AG04449 (cell line): ENCODE measurements around the gene MORF4L2.
"Not testable (repeated sequence)": the region's sequence is repeated elsewhere in the genome, so short reads cannot be mapped to it uniquely, and the experiment has no call there.

Experiments
- CTCF ChIA-PET: fragments of 350-600 bp; formaldehyde crosslinking; extraction: SDS; loops from one replicate; lab custom pipeline; 2021; ENCODE audit warnings: antibody characterized with exemption; lab: Yijun Ruan, JAX
- POLR2A ChIA-PET: fragments of 400-600, 350-600 bp; formaldehyde crosslinking; extraction: SDS; loops from one replicate; lab custom pipeline; 2020; ENCODE audit warnings: antibody characterized with exemption, inconsistent platforms; lab: Yijun Ruan, JAX
- DNase-seq: peaks from one replicate; pipeline ENCODE4 v3.0.0-alpha.2; 2010; ENCODE audit warnings: low read depth, low spot score
- H3K4me3 ChIP-seq: 2 replicates; pipeline ENCODE4 v1.5.1; 2011; ENCODE audit warnings: low read depth, mild to moderate bottlenecking, control low read depth, low read length
- TF ChIP-seq, protein P1 (sequence below): IDR thresholded peaks from one replicate; pipeline ENCODE4 v1.5.1; 2011; ENCODE audit warnings: mild to moderate bottlenecking, moderate library complexity, low read length, control low read depth, inconsistent platforms; ENCODE audit not compliant: insufficient read depth; ENCODE audit errors: missing control alignments

The MORF4L2 gene

DNA sequence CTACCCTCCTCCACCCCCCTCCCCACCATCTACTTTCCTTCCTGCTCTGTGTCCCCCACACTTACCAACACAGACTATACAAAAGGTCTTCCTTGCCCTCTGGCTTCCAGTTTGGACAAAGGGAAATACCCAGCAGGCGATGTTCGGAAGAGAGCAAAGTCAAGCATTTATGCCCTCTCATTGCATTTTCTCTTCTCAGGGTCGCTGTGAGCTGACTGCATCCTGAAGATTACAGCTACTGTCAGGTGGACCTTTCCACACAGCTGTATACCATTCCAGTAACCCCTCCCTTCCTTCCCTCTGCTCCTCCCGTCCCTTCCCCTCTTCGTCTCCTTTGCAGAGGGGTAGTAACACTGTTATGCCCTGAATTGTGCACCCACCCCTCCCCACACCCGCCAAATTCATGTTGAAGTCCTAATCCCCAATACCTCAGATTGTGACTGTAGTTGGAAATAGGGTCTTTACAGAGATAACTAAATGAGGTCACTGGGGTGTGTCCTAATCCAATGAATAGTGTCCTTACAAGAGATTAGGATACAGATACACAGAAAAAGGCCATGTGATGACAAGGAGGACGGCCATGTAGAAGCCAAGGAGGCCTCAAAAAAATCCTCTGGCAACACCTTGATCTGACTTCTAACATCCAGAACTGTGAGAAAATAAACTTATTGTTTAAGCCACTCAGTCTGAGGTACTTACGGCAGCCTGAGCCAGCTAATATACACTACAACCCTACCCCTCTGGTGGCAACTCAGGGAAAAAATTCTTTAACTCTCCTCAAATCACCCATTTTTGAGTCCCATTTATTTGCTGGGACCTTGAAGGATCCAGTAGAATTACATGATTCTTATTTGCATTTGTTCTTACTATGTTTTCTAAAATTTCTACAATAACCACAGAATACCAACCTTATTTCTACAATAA is 11.7 kb downstream of the MORF4L2 start:
- TF ChIP-seq, protein P1, sequence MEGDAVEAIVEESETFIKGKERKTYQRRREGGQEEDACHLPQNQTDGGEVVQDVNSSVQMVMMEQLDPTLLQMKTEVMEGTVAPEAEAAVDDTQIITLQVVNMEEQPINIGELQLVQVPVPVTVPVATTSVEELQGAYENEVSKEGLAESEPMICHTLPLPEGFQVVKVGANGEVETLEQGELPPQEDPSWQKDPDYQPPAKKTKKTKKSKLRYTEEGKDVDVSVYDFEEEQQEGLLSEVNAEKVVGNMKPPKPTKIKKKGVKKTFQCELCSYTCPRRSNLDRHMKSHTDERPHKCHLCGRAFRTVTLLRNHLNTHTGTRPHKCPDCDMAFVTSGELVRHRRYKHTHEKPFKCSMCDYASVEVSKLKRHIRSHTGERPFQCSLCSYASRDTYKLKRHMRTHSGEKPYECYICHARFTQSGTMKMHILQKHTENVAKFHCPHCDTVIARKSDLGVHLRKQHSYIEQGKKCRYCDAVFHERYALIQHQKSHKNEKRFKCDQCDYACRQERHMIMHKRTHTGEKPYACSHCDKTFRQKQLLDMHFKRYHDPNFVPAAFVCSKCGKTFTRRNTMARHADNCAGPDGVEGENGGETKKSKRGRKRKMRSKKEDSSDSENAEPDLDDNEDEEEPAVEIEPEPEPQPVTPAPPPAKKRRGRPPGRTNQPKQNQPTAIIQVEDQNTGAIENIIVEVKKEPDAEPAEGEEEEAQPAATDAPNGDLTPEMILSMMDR: no peak
- ChIA-PET CTCF (no interaction called here), POLR2A (no interaction called here)
- DNase-seq: no peak
- H3K4me3 ChIP-seq: no peak overlapping the region

DNA sequence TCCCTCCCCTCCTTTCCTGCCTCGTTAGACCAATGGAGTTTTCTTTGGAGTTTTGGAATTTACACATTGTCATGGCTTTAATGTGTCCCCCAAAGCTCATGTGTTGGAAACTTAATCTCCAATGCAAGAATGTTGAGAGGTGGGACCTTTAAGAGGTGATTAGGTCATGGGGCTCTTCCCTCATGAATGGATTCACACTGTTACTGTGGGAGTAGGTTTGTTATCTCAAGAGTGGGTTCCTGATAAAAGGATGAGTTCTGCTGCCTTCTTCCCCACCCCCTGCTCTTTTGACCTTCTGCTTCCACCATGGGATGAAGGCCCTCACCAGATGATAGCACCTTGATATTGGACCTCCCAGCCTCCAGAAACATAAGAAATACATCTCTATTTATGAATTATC is 16.8 kb downstream of the MORF4L2 start:
- ChIA-PET POLR2A (no interaction called here), CTCF (no interaction called here)
- no peak for DNase-seq
- H3K4me3 ChIP-seq: no peak overlapping the region
- TF ChIP-seq, protein P1: no peak

DNA sequence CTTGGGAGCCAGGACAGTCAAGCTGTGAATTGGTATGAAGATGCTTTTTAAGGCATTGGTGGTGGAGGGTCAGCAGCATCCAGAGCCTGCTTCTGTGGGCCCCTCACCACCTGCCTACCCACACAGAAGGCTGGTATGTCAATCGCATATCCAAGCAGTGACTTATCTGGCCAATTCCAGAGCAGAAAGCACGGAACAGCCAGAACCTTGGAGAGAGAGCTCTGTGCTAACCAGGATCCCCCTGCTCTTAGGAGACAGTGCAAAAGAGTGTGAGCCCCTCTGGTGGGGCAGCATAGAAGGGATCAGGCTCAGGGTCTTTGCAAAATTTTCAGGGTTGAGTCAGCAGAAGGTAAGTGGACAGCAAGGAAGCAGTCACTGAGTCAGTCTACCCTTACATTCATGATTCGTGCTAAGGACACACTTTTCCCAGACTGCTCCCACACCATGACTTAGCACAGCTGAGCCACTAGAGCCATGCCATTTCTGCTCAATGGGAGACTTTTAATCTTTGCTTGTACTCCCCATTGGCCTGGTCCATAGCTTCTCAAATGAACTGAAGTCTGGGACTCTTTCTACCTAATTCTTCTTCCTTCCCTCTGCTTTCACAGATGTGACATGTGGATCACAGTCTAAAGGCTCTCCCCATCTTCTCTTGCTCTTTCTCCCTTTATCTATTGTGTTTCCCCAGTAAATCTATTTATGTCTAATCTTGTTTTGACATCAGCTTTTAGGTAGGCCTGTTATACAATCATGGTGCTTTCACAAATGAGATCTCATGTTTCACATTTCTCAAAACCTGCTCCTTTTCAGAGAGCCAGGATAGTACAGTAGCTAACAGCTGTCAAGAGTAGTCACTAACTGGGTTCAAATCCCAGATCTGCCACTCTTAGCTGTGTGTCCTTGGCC is 20.0 kb downstream of the MORF4L2 start:
- ChIA-PET CTCF (interaction anchor here (1.0 kb wide), 1 partner anchor 10 kb away, joined by 3 read pairs; no protein-coding TSS in a partner anchor), POLR2A (interaction anchor here (0.6 kb wide), 1 partner anchor 36 kb away, joined by 3 read pairs; no protein-coding TSS in a partner anchor)
- TF ChIP-seq, protein P1: no peak
- no peak for DNase-seq
- no peak overlapping the region for H3K4me3 ChIP-seq

DNA sequence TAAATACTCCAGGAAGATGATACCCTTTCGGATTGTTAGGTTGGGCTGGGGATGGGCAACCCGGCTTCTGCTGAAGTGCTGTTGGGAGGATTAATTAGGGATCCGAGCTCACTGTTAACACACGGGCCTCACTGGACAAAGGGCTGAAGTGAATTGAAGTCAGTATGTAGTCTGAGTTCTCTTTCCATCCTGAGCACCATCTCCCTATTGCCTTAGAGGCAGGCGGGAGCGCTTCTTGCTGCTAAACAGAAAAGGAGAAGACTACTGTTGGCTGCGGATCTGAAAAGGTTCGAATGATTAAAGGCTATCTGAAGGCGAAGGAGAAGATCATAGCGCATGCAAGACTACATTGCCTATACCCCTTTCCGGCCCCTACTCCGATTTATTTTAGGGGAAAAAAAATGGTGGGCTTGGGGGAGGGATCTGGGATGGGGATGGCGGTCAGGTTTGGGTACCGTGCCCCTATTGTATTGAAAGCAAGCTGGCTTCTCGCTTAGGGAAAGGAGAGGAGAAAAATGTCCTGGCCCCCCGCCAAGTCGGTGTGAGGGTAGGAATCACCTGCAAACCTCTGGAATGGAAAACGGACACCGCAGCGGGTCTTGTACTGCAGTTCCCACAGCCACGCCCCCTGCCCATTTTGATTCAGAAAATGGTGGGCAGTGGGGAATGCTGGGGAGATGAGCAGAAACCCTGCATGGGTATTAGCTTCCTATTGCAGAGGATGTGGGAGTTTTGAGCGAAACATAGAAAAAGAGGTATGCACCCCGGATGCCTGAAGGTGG is 22.3 kb downstream of the MORF4L2 start:
- ChIA-PET POLR2A (no interaction called here), CTCF (interaction anchor here (2.3 kb wide), 1 partner anchor 34 kb away, joined by 7 read pairs; no protein-coding TSS in a partner anchor)
- H3K4me3 ChIP-seq: no peak overlapping the region
- no peak for DNase-seq
- TF ChIP-seq, protein P1: no peak

DNA sequence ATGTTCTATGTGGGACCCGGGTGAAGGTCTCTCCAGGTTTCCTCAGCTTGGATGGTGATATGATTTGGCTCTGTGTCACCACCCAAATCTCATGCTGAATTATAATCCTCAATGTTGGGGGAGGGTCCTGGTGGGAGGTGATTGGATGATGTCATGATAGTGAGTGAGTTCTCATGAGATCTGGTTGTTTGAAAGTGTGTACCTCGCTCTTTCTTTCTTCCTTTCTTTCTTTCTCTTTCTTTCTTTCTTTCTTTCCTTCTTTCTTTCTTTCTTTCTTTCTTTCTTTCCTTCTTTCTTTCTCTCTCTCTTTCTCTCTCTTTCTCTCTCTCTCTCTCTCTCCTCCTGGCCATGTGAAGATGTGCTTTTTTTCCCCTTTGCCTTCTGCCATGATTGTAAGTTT is 27.0 kb downstream of the MORF4L2 start:
- DNase-seq, CTCF ChIA-PET, H3K4me3 ChIP-seq, POLR2A ChIA-PET: not testable (repeated sequence)

DNA sequence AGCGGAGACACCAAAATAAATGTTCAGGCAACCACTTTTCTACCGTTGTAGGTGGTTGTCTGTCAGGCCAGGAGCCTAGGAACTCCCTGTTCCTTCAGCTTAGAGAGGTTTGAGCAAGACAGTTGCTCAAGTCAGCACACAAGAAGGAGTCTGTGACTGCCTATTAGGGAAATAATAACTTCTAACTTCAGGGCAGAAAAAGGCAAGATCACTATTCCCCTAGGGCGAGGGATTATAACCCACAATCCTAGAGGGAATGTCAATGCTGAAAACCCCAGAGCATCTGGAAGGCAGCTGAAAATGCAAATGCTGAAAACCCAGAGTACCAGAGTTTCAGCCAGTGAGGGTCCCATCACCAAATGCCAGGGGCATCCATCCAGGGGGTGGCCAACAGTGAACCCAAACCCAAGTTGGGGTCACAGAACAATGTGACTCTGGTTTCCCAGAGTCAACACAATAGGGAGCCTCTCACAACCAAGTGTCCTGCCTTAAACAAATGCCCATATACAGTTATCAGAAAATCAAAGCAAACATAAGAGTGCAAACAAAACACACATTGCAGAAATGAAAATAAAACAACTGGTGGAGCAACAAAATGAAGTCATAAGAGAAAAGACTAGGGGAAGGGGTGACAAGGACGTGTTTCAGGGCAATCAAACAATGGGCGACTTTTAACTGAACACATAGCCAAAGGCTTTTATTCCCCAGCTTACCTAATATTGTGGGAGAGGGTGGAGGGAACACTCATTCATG is 27.6 kb downstream of the MORF4L2 start:
- POLR2A ChIA-PET: no interaction called here

DNA sequence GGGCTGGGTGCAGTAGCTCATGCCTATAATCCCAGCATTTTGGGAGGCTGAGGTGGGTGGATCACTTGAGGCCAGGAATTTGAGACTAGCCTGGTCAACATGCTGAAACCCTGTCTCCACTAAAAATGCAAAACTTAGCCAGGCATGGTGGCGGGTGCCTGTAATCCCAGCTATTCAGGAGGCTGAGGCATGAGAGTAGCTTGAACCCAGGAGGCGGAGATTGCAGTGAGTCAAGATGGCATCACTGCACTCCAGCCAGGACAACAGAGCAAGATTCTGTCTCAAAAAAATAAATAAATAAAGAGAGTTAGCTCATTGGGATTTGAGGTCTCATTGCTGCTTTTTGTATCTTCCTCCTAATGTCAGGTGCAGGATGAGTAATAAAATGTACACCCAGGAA is 29.4 kb downstream of the MORF4L2 start:
- ChIA-PET POLR2A (interaction anchor here (0.8 kb wide), 1 partner anchor 15 kb away, joined by 3 read pairs; no protein-coding TSS in a partner anchor), CTCF (interaction anchor here (0.6 to 1.8 kb wide), 4 partner anchors 11 to 27 kb away, joined by 3 to 8 read pairs (median 3); no protein-coding TSS in a partner anchor)

More for the DNA sequence above, 27.6 kb downstream of the MORF4L2 start:
- TF ChIP-seq, protein P1: no peak
- CTCF ChIA-PET: no interaction called here
- H3K4me3 ChIP-seq: no peak overlapping the region
- no peak for DNase-seq

More for the DNA sequence above, 29.4 kb downstream of the MORF4L2 start:
- not testable (repeated sequence) for H3K4me3 ChIP-seq, DNase-seq
